ENCODE data around the gene MYT1.

GRCh38 chr20:64160526-64161355 lies 3.5 kb upstream of the MYT1 start:
- TF ChIP-seq TAF1 (IDR thresholded peaks at IDR 0.05; ENCODE audit: borderline replicate concordance, low read depth, low read length): no peak
- no peak for TF ChIP-seq SIN3A (IDR thresholded peaks at IDR 0.05; ENCODE audit: borderline replicate concordance, low read depth, low read length)
- TF ChIP-seq, protein P1, sequence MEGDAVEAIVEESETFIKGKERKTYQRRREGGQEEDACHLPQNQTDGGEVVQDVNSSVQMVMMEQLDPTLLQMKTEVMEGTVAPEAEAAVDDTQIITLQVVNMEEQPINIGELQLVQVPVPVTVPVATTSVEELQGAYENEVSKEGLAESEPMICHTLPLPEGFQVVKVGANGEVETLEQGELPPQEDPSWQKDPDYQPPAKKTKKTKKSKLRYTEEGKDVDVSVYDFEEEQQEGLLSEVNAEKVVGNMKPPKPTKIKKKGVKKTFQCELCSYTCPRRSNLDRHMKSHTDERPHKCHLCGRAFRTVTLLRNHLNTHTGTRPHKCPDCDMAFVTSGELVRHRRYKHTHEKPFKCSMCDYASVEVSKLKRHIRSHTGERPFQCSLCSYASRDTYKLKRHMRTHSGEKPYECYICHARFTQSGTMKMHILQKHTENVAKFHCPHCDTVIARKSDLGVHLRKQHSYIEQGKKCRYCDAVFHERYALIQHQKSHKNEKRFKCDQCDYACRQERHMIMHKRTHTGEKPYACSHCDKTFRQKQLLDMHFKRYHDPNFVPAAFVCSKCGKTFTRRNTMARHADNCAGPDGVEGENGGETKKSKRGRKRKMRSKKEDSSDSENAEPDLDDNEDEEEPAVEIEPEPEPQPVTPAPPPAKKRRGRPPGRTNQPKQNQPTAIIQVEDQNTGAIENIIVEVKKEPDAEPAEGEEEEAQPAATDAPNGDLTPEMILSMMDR (IDR thresholded peaks at IDR 0.05): no peak
- no peak for TF ChIP-seq IRF3 (IDR thresholded peaks at IDR 0.05; ENCODE audit: low read depth, low read length)
- TF ChIP-seq, protein P2, sequence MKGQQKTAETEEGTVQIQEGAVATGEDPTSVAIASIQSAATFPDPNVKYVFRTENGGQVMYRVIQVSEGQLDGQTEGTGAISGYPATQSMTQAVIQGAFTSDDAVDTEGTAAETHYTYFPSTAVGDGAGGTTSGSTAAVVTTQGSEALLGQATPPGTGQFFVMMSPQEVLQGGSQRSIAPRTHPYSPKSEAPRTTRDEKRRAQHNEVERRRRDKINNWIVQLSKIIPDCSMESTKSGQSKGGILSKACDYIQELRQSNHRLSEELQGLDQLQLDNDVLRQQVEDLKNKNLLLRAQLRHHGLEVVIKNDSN (IDR thresholded peaks at IDR 0.05; ENCODE audit: borderline replicate concordance, low read depth): no peak
- no peak for TF ChIP-seq MAX (IDR thresholded peaks at IDR 0.05; ENCODE audit: low read depth)
- TF ChIP-seq YY1 (IDR thresholded peaks at IDR 0.05; ENCODE audit: low read depth): no peak
- TF ChIP-seq SMC3 (IDR thresholded peaks at IDR 0.05; ENCODE audit: low read depth, low read length): no peak
- no peak for TF ChIP-seq GABPA (IDR thresholded peaks at IDR 0.05; ENCODE audit: low read depth)
- TF ChIP-seq NRF1 (IDR thresholded peaks at IDR 0.05; ENCODE audit: low read depth, low read length): no peak
